ENCODE data around the gene KRTAP5-2.

Gene KRTAP5-2

GRCh38 chr11:1565904-1566247 is 32.2 kb downstream of the KRTAP5-2 start:
- DNase-seq, result no peak

GRCh38 chr11:1565173-1565903 is 32.8 kb downstream of the KRTAP5-2 start:
- DNase-seq, result no peak

- peak; percentile 86 for DNase-seq
Observed at GRCh38 chr11:1564535-1565172, 33.4 kb downstream of the KRTAP5-2 start.

GRCh38 chr11:1563697-1564534 is 34.2 kb downstream of the KRTAP5-2 start:
- DNase-seq, result no peak

- no peak for DNase-seq
Observed at GRCh38 chr11:1563149-1563638, 34.9 kb downstream of the KRTAP5-2 start.

- DNase-seq, result no peak
Observed at GRCh38 chr11:1562469-1563148, 35.5 kb downstream of the KRTAP5-2 start.

GRCh38 chr11:1561955-1562354 is 36.1 kb downstream of the KRTAP5-2 start:
- DNase-seq, result no peak

GRCh38 chr11:1561266-1561665 is 36.8 kb downstream of the KRTAP5-2 start:
- no peak for DNase-seq

GRCh38 chr11:1560649-1561251 is 37.3 kb downstream of the KRTAP5-2 start:
- DNase-seq, result no peak

- DNase-seq, result no peak
Observed at GRCh38 chr11:1560002-1560648, 38.0 kb downstream of the KRTAP5-2 start.

GRCh38 chr11:1559111-1559951 is 38.8 kb downstream of the KRTAP5-2 start:
- peak; percentile 76 for DNase-seq

GRCh38 chr11:1558775-1559110 is 39.4 kb downstream of the KRTAP5-2 start:
- DNase-seq, result no peak

- peak; percentile 83 for DNase-seq
Observed at GRCh38 chr11:1557904-1558774, 40.0 kb downstream of the KRTAP5-2 start.

- no peak for DNase-seq
Observed at GRCh38 chr11:1557051-1557884, 40.8 kb downstream of the KRTAP5-2 start.

- no peak for DNase-seq
Observed at GRCh38 chr11:1556278-1556902, 41.7 kb downstream of the KRTAP5-2 start.

GRCh38 chr11:1555713-1556153 is 42.4 kb downstream of the KRTAP5-2 start:
- DNase-seq, result no peak

GRCh38 chr11:1554981-1555712 is 42.9 kb downstream of the KRTAP5-2 start:
- no peak for DNase-seq

Measured in kidney glomerular epithelial cell (primary cell).